Germinal center (tissue), 1 donor: ENCODE data around the gene POLR1A.

Source experiments
- DNase-seq: peaks from one replicate; pipeline ENCODE4 v3.0.0; 2012; ENCODE audit warnings: mixed read lengths, low spot score

POLR1A gene

DNA sequence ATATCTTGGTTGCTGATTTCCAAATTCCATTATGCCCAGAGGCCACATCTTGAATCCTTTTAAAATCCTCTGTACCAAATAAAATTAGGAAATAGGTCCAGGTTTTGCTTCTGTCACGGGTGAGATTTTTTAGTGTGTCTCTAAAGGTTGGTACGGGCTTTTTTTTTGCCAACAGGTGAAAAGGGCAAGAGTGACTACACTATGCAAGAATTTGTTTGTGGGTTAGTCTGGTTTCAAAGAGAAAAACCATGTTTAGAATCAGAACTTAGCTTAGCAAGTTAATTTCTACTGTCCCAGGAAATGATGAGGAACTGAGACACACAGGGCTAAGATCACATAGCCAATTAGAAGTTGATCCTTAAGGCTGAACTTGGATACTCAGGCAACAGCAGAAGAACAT, 41.7 kb downstream of the POLR1A start:
- DNase-seq: no peak

DNA sequence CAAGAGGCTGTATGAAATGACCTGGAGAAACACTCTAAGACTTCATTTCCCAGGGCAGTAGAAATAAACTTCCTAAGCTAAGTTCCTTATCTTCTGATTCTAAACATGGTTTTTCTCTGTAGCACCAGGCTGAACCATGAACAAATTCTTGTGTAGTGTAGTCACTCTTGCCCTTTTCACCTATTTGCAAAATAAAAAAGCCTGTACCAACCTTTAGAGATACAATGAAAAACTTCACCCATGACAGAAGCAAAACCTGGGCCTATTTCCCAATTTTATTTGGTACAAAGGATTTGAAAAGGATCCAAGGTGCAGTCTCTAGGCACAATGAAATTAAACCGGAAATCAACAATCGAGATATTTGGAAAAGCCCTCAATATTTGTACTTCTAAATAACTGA, 43.6 kb downstream of the POLR1A start:
- DNase-seq: no peak

DNA sequence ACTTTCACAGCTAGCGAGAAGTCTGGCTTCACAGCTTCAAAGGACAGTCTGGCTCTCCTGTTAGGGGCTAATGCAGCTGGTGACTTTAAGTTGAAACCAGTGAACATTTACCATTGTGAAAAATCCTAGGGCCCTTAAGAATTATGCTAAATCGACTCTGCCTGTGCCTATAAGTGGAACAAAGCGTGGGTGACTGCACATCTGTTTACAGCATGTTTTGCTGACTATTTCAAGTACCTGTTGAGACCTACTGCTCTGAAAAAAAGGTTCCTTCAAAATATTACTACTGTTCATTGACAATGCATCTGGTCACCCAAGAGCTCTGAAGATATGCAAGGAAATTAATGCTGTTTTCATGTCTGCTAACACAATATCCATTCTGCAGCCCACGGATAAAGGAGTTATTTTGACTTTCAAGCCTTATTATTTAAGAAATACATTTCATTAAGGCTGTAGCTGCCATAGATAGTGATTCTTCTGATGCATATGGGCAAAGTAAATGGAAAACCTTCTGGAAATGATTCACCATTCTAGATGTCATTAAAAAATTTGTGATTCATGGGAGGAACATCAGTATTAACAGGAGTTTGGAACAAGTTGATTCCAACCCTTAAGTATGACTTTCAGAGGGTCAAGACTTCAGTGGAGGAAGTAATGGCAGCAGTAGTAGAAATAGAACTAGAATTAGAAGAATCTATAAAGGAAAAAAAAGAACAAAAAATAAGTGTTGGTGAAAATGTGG, 48.9 kb downstream of the POLR1A start:
- no peak for DNase-seq

DNA sequence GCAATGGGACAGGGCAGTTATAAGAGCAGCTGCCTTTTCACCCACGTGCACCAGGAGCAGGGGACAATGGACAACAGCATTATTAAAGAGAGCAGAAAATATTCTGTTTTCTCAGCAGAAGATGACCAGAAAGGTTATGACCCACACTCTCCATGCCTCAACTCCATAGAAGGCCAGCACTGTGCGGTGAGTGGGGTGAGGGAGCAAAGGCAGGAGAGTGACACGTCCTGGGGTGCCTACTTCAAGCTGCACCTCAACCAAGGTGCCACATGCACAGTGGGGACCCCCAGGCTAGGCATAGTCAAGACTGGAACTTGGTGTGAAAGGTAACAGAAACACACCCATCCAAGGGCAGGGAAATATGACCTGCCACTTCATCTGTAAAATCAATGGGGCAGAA, 50.4 kb downstream of the POLR1A start:
- no peak for DNase-seq

DNA sequence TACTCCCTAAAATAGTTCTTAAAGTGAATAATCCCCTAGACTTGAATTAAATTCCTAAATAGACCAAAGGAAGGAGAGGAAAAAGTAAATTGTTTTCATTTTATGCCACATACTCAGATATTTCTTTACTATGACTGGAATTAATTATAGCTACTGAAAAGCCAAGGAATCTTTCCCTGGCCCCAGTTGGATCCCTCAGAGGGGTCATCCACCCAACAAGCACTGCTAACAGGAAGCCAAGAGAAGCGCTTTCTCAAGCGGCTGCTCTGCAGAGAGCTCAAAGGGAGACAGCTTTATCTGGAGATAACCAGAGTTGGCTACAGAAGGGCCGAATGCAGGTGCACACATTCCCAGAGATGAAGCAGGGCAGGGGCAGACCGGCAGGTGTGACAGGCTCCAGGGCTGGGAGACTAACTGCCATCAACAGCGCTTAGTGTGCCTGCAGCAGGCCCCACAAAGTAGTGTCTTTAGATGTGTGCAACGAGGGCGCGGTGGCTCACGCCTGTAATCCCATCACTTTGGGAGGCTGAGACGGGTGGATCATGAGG, 51.1 kb downstream of the POLR1A start:
- no peak for DNase-seq

DNA sequence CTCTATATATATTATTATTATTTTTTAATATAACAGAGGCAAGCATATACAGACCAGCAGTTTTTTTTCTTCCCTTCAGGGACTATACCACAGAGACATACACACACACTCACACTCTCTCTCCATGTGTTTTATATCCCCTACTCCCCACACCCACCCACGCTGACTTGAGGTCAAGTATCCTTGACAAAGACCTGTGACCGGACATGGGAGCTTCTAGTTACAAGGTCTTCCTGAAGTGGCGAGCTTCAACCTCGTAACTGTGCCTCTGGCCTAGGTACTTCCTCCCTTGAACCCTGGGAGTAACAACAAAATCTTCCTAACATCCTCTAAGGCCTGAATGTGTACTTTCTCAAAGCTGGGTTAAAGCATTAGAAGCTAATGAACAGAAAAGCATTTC, 52.5 kb downstream of the POLR1A start:
- no peak for DNase-seq

DNA sequence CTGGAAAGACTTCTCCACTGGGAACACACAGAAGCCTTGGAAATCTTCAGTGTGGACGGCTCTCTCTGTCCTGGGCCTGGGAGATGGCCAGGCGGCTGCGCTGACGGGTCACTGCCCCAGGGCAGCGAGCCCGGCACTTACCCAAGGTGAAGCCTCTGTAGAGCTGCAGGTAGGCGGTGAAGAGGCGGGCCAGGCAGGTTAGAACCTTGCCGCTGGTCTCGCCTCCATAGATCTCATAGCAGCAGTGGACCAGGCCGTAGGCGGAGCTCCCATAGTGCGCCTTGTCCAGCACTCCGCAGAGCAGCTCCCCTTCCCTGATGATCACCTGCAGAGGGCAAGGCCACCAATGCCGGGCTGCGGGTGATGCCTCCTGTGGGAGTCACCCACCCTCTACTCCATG, 53.0 kb downstream of the POLR1A start:
- DNase-seq: no peak

DNA sequence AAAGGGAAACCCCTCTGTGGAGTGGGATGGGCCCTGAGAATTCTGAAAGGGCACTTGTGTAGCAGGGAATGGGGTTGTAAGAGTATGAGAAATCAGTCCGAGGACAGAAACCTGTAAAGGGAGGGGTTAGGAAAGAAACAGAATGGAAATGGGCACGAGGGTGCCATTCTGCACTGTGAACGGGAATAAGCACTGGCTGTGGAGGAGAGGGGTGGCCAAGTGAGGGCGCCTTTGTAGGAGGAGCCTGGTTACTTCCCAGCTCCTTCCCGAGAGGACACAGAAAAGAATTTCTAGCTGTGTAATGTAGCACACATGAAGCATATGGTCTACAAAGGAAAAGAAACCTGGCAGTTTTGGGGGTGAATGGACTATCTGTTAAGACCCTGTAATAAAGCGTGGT, 53.4 kb downstream of the POLR1A start:
- no peak for DNase-seq

DNA sequence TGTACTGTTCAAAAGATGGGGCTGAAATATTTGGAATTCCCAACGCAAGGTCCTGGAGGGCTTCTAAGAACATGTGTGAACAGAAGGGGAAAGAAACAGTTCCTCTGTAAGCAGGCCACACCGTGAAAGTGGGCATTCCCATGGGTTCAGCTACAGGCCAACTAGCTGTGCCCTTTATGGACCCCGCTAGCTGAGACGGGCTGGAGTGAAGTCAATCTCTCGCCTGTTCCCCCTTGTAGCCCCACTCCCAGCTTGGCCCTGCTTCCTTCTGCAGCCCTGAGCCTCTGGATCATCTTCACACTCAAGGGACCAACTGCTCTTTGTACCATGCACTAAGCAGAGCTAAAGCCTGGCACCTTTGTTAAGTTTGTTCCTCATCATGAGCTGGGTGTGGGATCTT, 55.4 kb downstream of the POLR1A start:
- no peak for DNase-seq

DNA sequence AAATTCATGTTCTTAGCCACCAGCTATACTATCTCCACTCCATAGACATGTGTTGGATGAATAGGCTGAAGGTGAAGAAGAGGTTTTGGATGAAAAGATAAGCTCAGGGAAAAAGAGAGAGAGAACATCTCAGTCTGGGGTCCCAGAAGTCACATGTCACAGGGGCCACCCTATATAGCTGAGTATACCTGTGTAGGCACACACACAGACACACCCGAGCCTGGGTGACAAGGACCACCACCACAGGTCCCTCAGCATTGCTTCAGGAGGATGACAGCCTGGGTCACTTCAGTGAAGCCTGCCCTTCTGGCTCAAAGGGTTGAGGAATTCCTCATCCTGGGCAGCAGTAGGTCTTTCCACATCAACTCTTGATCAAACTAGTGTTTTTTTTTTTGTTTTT, 56.2 kb downstream of the POLR1A start:
- no peak for DNase-seq

DNA sequence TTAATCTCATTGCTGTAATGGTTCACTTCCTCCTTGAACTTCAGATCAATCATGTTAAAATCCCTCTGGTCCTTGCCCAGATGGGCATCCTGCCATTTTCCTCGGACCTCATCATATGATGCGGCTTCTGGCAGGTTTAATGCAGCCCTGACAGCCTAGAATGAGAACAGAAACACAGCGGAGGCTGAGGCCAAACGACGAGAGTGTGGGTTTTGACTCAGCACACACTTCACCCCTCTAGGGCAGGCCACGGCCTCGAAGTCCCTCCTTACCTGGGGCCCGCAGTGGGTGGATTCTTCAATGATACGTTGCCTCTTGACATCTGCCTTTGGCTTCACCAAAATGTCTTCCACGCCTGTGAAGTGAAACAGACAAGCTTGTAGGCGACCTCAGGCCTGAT, 56.8 kb downstream of the POLR1A start:
- no peak for DNase-seq

DNA sequence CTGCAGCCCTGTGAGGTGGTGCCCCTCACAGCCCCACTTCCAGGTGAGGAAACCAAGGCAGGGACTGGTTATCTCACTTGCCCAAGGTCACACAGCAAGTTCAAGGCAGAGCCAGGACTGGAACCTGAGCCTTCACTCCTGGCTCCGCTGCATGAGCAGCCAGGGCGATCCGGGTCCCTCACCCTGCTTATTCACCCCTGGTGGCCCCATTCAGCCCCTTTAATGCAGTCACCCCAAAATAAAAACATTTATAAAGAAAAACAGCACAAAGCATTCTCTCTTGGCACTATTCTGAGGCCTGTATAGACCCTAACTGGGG, 57.3 kb downstream of the POLR1A start:
- DNase-seq: no peak

DNA sequence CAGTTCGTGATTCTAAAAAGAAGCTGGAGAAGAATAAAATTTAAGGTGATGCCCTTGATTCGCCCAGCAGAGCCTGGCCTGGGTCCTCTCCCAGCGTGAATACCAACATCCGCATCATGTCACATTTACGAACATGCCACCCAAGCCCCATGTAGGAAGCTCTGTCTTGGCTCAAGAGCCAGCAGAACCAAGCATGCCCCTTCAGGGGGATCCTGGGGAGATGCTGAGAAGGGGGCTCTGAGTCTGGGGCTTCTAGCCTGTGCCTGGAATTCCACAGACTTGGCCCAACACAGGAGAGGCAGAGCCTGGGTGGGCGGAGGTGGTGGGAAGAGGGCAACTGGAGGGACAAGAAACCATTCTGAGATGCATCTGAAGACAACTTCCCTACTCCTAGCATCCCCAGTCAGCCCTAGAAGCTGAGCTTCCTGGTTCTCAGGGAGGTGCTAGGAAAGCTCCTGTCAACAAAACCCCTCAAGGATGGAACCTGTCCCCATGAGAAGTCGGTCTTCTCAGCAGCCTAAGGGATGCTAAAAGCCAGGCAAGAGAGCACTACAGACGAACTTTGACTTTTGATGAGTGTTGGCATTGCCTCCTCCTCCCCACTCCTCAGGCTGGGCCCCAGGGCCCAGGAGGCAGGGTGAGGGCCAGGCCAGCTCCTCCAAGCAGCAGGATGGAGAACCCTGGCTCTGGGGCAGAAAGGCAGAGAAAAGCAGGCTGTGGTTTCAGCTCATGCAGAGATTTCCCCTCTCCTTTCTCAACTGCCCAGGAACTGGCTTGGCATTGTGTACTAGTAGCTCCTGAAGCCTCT, 57.9 kb downstream of the POLR1A start:
- DNase-seq: no peak

DNA sequence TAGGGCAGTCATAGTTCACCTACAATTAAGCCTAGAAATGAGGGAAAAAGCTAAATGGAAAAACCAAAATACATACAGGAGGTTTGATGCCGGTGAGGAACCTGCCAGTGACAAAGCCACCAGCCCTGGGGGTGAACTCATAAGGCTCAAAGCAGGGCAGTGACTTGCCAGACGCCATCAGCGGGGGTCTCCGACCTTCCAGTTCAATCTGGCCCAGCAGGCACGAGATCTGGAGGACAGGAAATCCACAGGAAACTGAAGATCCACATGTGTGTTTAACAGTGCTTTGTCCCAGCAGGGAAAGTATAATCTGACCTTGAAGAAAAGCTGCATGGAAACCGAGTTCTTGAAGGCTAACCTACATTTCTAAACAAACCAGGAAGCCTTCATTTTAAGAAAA, 60.1 kb downstream of the POLR1A start:
- no peak for DNase-seq

DNA sequence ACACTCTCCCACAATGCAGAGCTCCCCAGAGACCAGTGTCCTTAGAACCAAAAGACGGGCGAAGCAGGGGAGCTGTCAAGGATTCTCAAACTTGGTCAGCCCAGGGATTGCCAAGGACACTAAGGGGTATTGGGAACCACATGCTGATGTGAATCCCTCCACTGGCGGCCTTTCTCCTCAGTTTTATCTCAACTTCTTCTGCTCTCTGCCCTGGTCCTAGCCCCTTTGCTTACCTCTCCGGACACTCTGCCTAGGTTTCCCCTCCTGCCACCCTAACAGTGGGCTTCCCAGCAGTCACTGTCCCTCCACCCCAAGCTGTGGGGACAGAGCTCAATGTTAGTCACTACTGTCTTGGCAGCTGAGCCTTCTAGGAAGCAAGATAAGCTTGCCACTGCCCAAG, 61.1 kb downstream of the POLR1A start:
- DNase-seq: no peak

DNA sequence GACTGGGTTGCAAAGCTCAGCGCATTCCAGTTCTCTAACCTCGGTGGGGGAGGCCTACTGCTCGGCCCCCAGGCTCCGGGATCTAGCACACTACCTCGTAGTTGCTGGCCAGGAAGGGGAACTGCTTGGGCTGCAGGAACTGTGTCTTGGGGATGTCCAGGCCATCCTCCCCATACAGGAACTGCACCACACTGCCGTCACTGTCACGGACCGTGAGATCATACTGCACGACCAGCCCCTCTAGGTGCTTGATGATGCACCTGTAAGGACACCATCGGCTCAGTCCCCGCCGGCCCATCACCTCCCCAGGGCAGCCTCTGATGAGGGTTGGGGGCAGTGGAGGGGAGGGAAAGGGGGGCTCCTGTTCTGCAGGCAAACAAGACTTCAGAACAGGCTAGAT, 61.6 kb downstream of the POLR1A start:
- DNase-seq: no peak

DNA sequence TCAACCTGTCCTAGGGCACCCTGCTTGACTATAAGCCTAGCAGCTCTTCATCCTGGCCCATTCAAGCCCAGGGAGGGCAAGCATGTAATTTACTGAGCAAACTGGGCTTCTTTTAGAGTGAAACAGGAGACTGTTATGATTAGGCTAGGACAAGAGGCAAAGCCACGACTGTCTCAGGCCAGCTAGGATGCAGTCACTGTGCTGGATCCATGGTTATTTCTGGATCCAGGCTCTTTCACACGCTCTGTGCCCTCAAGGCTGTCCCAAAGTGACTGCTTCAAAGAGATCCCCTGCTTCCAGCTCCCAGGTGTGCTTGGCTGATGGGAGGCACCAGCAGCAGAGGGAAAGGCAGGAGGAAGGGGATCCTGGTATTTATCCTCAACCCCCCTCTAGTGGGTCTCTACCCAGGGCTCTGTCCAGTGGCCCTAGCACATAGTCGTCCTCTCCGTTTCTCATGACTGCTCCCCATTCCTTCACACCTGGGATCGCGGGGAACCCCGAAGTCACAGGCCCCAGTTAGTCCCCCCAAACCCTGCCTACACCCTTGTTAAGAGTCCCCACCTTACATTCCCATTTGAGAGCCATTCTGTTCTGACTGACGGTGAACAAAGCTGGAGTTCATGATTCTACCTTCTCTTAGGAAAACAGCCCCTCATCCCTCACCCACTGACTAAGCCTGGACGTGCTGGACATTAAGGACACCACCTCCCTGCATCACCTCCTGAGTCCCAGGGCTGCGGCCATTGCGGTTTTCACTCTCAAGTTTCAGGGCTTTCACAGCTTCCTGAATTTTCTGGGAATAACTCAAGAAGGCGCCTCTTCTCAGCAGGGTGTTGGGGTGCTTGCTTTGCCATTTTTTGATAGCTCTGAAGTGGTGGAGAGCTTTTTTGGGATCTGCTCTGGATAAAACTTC, 63.2 kb downstream of the POLR1A start:
- no peak for DNase-seq

DNA sequence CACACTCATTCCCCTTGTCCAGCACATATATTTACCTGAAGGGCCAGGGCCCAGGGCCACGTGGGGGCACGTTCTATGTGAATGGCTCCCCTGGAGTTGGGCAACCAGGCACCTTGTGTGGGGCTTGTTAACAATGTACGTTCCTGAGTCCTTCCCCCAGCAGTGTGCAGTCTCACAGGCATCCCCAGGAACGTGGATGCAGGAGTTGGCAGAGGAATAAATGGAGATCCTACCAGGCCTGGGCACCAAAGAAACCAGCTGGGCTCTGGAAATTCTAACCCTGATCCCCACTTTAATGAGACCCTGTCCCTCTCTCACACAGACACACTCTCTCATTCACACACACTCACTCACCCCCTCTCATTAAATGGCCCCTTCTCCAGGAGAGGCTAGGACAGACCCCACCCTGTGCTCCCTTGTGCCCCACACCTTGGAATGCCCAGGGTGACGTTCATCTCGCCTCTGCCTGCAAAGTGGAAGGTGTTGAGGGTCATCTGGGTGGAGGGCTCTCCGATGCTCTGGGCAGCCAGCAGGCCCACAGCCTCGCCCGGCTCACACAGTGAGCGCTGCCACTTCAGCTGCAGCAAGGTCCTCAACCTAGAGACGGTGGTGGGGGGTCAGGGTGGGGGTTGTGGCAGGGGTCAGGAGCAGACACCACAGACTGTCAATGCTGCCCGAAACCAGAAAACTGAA, 65.6 kb downstream of the POLR1A start:
- no peak for DNase-seq

DNA sequence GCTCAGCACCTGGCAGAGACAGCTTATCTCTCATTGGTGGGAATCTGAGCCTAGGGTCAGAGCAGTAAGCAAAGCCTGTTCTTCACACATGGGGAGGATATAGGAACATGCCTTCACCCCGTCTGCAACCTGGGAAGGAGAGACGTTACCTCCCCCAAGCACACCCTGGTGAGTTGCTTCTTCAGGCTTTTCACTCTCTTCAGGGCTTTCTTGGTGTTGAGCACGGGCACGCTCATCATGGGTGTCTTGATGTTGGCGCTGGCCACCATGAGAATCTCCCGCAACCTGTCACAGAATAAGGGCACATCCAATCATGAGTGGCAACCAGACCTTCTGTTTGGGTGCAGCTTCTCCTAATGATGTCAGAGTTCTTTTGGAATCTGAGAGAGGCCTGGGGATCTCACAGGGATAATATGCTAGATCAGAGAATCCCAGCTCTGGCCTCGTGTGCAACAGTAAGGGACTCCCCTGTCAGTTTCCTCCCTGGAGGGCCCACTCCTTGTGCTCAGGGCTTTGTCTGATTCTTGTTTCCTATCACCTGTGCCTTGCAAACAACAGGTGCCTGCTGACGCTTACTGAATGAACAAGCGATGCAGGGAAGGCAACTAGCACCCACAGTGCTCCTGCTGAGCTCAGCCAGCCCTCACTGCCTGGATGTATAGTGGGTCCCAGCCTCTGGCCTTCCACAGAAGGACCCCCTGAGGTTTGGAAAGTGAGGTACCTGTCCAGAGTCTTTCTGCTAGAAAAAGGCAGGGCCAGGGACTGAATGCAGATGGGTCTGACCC, 66.3 kb downstream of the POLR1A start:
- no peak for DNase-seq

DNA sequence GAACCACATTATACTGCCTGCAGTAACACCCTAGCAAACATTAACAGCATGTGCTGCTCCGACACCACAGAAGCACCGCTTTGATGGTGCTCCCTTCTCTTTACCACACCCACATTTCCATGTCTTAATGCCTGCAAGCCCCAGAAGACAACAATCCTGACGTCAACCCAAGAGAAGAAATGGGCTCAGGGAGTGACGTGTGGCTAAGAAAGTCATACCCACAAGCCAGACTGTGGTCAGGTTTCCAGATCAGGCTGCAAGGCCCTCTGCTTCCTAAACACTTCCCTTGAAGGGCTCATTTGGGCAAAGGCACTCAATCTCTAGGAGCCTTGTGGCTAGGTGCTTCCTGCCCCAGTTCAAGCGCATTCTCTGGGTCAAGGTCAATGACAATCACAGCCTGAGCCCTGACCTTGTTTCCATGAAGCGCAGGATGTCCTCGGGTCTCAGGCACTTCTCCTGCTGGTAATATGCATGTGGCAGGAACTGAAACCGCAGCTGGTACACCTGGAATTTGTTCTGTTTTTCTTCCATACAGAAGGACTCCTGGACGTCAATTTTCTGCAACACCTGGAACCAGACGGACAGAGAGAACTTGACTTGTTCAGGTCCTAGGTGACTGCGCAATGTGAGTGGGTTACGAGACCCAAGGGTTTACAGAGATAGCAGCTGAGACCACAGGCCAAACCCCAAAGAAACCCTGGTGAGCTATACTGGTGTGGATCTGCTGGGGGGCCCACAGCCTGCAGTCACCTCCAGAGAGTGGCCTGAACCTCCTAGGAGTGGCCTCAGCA, 67.2 kb downstream of the POLR1A start:
- no peak for DNase-seq
